ENCODE measurements around the gene TM4SF1. TPM values are rescaled to one million over a fixed set of nuclear protein-coding genes. Genes with fewer than 3 reads are reported as not detected.

The TM4SF1 gene
- total and polyA plus RNA-seq, 8 donors = 29.8 to 468 (median 90.0) TPM

GRCh38 chr3:149390294-149390693 is 12.8 kb upstream of the TM4SF1 start:
- Histone ChIP-seq H3K4me3 (no peak overlapping the region), H3K27ac (no peak overlapping the region), H3K9me3 (no peaks in the 10 kb centered on the region), H3K4me1 (peaks cover 21 to 61% (median 44%) of the 10 kb centered on the region in 4 donors), H3K36me3 (no peaks in the 10 kb centered on the region), H3K27me3 (no peaks in the 10 kb centered on the region)
- 83 to 97% (median 92%) methylated on average over 2 of the region's 2 CpGs for WGBS, 5 donors
- TF ChIP-seq CTCF (IDR thresholded peaks at IDR 0.05) (no peak), EP300 (IDR thresholded peaks at IDR 0.05) (no peak), POLR2AphosphoS5 (IDR thresholded peaks at IDR 0.05) (no peak), POLR2A (IDR thresholded peaks at IDR 0.05) (no peak)
- DNase-seq = no peak
- intact Hi-C loops (cut with DNase I; ENCODE audit: low total_unique reads) = no loop called here

- DNase-seq = no peak
- Histone ChIP-seq H3K4me3 (no peak overlapping the region), H3K27me3 (no peaks in the 10 kb centered on the region), H3K27ac (peak overlapping the region; percentile 79 to 91 (median 83)), H3K9me3 (no peaks in the 10 kb centered on the region), H3K36me3 (no peaks in the 10 kb centered on the region), H3K4me1 (peaks cover 25 to 50% (median 37%) of the 10 kb centered on the region in 4 donors)
- TF ChIP-seq POLR2A (IDR thresholded peaks at IDR 0.05) = no peak
- no peak for TF ChIP-seq POLR2AphosphoS5 (IDR thresholded peaks at IDR 0.05)
- TF ChIP-seq EP300 (IDR thresholded peaks at IDR 0.05) = no peak
- no peak for TF ChIP-seq CTCF (IDR thresholded peaks at IDR 0.05)
- intact Hi-C loops (cut with DNase I; ENCODE audit: low total_unique reads) = no loop called here
- 89 to 96% (median 94%) methylated on average over 3 of the region's 3 CpGs for WGBS, 5 donors
Observed at GRCh38 chr3:149388531-149389417, 11.3 kb upstream of the TM4SF1 start.

- no peaks in the 10 kb centered on the region for H3K36me3 ChIP-seq
- 35 to 60% (median 46%) methylated on average over 8 of the region's 8 CpGs for WGBS, 5 donors
- no peaks in the 10 kb centered on the region for H3K9me3 ChIP-seq
- no peaks in the 10 kb centered on the region for H3K27me3 ChIP-seq
- intact Hi-C loops (cut with DNase I; ENCODE audit: low total_unique reads) = no loop called here
- TF ChIP-seq POLR2AphosphoS5 (IDR thresholded peaks at IDR 0.05) (no peak), POLR2A (IDR thresholded peaks at IDR 0.05) (no peak), CTCF (IDR thresholded peaks at IDR 0.05) (no peak), EP300 (IDR thresholded peaks at IDR 0.05) (no peak)
- no peak for DNase-seq
- H3K4me1 ChIP-seq = peaks cover 22 to 42% (median 33%) of the 10 kb centered on the region in 4 donors
- H3K27ac ChIP-seq = peak overlapping the region; percentile 19 to 91 (median 81)
- no peak overlapping the region for H3K4me3 ChIP-seq
Observed at GRCh38 chr3:149388001-149388440, 10.6 kb upstream of the TM4SF1 start.

GRCh38 chr3:149386299-149386606 is 8.8 kb upstream of the TM4SF1 start:
- Histone ChIP-seq H3K4me3 (no peak overlapping the region), H3K27me3 (no peaks in the 10 kb centered on the region), H3K4me1 (peaks cover 26 to 52% (median 36%) of the 10 kb centered on the region in 4 donors), H3K27ac (peak overlapping the region; percentile 79 to 92 (median 83)), H3K9me3 (no peaks in the 10 kb centered on the region), H3K36me3 (no peaks in the 10 kb centered on the region)
- WGBS, 5 donors = 26 to 46% (median 44%) methylated on average over 1 of the region's 1 CpG
- TF ChIP-seq POLR2AphosphoS5 (IDR thresholded peaks at IDR 0.05) (no peak), POLR2A (IDR thresholded peaks at IDR 0.05) (no peak), CTCF (IDR thresholded peaks at IDR 0.05) (no peak), EP300 (IDR thresholded peaks at IDR 0.05) (no peak)
- DNase-seq = no peak
- intact Hi-C loops (cut with DNase I; ENCODE audit: low total_unique reads) = no loop called here
